Stimulated activated CD8-positive, alpha-beta memory T cell treated with anti-CD3 and anti-CD28 coated beads, Interleukin-2, amount 100 ng/mL, for 1 hour (primary cell): Measurements from ENCODE around the gene GPC6.
A peak's percentile ranks its signal among the peaks of the same experiment; 100 is the strongest.

Source experiments
- DNase-seq, 2 donors: peaks; one replicate each; pipeline ENCODE4 v3.0.0-alpha.2; 2020; ENCODE audit warnings: low read depth in 2 of 2

GPC6 gene

DNA sequence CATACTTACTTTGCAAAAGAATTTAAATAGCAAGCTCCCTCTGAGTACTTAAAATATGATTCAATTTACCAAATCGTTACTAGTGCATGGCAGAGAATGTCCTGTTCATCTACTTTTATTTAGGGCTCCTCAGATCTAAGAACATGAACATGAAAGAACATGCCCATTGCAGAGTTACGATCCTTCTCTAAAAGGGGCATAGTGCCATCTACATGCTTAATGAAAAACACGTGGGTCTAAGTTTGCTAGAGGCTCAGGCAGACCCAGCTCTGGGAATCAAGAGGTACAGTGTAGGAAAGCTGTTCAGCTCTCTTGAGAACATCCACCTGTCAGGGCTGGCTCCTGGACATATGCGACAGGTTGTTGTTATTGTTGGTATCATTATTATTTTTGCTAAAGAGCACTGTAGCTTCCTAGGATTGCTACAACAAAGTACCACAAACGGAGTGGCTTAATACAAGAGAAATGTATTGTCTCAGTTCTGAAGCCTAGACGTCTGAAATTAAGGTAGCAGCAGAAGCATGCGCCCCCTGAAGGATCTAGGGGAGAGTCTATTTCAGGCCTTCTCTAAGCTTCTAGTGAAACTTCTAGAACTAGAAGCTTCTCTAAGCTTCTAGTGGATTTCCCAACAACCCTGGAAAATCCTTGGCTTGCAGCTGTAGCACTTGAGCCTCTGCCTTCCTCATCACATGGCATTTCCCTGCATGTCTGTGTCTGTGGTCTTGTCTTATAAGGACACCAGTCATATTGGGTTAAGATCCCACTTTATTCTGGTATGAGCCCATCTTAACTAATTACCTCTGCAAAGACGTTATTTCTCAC is 1119.0 kb downstream of the GPC6 start:
- DNase-seq: no peak

DNA sequence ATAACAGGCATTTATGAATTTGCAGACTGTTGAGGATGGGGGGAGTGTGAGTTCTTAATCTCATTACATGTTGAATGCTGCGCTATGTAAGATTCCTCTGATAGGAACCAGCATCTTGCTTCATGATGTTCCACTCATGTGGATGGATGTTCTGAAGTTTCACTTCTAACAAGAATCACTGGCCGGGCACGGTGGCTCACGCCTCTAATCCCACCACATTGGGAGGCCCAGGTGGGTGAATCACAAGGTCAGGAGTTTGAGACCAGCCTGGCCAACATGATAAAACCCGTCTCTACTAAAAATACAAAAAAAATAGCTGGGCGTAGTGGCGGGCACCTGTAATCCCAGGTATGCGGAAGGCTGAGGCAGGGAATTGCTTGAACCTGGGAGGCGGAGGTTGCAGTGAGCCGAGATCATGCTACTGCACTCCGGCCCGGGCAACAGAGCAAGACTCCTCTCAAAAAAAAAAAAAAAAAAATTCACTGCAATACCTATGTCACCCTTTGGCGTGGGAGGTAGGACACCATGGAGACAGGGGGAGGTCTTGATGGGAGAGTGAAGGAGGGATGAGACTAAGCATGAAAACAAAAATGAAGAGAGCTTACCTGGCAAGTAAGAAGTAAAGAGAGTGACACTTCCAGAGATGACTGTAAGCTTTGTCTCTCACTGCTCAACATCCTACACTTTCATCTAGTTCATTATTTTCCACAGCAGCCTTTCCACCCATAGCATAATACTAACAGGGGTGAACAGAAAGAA is 1119.8 kb downstream of the GPC6 start:
- no peak for DNase-seq

DNA sequence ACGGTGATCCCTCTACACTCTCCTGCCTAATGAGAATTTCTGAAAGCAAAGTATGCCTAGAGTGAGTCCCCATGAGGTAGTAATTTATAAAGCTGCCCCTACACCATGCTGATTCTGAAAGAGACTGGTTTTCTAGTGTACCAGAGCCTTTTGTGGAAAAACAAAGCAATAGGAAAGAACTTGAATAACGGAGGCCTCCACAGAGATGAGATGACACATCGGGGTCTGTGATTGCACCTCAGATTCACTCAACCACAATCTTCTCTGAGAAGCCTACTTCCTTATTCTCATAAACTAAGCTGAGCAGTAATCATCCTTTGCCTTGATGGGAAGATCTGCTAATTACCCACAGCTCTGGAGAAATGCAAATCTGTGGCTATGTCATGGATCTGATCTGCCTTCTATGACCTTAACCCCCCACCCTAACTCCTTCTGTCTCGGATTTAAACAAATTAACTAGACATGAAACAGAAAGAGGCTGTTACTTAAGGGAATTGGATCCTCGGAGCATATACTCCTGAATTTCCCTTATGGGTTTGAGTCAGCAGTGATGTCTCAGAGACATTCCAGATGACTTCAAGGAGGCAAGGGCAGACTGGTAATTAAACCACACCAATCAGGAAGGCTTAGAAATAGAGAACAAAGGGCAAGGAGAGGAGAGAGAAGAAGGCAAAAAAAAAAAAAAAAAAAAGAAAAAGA is 1124.8 kb downstream of the GPC6 start:
- no peak for DNase-seq

DNA sequence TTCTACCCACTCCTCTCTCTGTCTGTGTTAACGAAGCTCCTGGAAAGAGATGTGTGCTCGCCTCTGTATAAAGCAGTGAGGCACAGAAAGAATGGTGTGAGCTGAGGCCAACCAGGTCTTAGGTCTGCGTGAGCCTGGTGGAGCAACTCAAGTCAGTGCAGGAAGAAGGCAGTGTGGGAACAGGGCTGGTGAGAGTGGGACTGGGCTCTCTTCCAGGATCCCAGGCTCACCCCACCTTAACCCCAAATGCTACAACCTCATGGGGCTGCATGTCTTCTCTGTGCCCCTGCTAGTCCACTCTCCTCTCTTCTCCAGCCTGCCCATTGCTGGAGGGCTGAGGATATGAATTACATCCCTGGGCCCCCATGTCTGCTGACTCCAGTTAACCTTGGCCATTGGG is 1125.5 kb downstream of the GPC6 start:
- DNase-seq: no peak

DNA sequence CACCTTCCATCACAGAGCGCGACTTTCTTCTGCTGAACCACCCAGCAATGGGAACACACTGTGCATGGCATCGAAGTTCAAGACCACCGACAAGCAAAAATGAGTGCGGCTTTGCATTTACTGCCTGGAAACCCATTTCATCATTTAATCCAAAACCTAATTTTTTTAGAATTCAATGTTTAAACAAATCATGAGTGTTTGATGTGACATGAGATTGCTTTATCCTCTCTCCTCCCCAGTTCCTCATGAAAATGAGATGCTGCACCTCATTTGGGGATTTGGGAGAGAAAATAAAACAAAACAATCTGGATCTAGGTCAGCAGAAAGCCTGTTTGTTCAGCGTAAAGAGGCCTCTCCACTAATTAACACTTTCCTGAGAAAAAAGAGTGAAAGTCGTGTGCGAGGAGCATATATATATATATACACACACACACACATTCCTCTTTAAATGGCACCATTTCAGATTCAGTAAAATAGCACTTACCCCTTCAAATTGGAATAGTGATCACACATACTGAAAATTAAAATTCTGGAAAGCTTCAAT is 1126.6 kb downstream of the GPC6 start:
- DNase-seq: no peak

DNA sequence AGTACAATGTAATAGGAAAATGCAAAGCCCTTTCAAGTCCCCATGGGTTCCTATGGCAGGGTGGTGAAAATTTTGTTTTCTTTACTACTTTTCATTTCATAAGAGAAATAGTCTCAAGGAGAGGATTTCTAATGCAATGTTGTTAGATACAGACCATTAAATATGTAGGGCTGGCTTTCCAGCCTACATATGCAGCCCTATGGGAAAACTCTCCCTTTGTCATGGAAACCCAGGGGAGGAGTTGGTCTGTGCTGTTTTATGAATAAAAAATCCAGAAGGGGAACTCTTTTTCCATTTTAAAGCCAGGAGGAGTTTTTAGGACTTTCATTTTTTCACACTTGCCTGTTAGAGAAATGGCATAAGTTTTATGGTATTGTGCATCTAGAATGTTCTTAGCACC is 1133.3 kb downstream of the GPC6 start:
- no peak for DNase-seq

DNA sequence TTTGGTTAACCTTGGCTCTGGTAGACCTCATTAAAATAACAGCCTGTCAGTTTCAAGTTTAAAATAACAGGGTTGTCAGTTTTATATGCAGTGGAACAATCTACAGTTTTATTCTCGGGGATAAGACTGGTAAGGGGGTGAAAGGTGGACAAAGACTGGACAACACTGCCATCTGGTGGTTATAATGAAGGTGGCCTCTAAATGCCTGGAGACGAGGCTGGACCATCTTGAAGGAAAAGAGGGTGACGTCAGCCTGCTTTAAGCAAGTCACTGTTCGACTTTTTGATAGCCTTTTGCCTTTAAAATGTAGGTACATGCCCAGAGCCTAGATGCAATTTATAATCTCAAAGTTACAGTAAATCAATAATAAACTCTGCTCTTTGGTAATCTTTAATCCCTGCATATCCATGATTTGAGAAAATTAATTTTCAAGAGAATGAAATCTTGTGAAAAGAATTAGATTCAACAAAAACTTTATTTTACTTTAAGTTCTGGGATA is 1135.9 kb downstream of the GPC6 start:
- peak; percentile 5 to 25 for DNase-seq

DNA sequence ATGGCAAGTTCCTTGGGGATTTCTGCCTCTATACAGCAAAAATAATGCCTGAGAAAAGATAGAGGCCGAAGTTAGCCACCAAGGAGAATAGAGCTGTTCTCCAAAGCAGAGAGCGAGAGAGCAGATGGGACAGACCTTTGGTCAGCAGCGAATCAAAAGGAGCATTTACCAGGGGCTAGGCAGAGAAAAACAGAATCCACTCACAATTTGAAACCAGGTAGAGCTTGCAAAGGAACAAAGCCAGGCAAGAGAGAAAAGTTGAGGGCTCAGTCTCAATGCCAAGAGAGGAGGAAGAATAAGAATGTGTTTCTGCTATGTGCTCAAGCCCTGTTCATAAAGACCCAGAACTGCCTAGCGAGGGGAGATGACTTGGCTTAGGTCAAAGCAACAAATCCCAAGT is 1140.1 kb downstream of the GPC6 start:
- DNase-seq: no peak

DNA sequence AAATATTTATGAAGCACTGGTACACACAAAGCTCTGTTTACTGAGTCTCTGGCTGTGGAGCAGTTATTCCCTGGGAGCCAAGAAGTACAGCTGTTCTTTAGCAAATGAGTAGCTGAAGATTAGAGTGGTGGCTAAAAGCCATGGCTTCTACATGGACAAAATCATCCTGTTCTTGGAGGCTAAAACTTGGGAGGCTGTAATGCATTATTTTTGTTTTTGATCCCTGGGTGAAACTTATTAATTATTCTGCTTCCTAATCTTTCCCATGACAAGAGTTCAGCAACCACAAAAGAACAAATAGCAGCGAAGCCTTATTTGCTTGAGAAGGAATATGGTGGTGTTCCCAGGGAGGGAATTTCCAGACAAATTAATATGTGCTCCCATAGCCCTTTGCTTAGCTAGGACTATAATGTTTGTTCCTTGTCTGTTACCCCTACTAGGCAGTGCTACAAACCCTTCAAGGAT is 1143.4 kb downstream of the GPC6 start:
- DNase-seq: no peak

DNA sequence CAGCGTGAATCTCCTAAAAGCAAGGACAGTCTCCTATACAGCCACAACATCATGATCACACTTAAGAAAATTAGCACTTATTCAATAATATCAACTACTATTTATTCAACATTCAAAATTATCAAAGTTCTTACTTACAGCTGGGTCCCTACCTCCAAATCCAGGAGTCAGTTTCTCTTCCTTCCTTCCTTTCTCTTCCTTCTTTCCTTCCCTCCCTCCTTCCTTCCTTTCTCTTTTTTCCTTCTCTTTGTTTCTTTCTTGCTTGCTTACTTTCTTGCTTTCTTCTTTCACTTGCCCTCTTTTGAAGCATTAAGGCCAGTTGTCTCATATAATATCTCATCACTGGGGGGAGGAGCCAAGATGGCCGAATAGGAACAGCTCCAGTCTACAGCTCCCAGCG is 1145.2 kb downstream of the GPC6 start:
- DNase-seq: no peak

DNA sequence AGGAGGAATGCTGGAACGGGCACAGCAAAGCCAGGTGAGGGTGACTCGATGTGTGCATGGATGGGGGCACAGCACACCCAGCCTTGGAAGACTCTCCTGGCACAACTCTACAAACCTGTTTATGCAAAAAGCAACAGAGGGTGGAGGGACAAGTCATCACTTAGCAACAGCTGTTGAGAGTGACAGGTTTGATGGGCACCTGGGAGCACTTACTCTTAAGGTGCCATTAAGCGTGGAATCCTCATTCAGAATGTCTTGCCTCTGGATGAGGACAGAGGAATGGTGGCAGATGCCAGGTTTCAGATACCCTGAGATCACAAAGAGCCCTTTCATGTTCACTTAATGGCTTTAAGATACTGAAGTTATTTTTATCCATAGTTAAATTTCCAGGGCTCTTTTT is 1155.9 kb downstream of the GPC6 start:
- no peak for DNase-seq

DNA sequence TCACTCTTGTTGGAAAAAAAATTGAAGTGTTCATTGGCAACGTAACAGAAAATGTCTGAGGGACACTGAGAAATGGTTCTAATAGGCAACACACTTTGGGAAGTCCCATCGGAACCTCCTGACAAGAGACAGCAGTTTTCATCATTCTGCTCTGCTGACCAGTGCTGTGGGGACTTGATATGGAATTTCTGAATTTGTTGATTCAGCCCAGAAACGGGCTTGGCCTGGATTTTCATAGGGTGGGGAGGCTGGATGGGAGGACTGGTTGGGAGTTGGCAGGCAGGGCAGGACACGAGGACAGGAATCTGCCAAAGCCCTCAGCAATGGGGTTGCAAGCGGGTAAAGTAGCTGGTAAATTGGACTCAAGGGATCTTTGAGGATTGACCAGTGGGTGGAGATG is 1156.4 kb downstream of the GPC6 start:
- DNase-seq: no peak

DNA sequence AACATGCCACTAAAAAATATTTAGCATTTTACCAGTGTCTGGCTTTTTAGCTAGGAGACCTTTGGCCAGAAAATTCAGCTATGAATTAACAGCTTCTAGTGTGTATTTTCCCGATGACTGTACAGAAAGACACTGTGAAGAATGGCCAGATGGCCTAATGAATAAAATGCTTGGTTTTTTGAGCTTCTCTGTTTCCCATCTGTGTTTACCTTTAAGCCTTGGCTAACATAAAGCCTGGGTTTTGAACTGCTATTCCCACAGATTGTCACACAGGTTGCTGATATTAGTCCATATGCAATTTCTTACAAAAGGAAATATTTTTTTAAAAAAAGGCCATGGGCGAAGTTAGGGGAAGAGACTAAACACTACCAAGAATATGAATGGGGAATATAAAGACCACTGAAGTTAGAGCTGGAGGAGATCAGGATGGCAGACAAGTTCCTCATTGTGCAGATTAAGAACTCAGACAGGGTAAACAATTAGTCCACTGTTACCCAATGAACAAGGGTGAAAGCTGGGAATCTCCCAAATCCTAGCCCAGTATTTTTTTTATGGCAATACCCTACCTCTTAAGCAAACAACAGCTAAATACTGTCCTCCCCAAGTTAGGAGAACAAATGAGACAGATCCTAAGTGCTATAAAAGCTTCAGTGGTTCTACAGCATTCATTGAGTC is 1157.8 kb downstream of the GPC6 start:
- DNase-seq: no peak

DNA sequence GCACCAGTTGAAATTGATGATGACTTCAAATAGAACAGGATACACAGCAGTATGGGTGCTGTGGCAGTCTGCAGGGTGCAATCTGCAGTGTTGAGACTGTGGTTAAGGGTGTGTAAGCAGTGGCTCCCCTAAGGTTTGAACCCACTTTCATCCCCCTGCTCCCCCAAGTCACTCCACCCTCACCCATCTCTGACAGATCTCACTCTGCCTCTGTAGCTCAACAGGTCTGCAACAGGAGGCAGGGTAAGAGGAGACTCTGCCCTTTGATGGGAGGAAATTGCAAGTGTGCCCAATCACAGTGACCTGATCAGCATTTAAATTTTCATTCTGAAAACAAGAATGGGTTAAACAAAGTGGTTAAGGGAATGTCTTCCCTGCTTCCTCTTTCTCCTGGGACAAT is 1160.4 kb downstream of the GPC6 start:
- DNase-seq: no peak

DNA sequence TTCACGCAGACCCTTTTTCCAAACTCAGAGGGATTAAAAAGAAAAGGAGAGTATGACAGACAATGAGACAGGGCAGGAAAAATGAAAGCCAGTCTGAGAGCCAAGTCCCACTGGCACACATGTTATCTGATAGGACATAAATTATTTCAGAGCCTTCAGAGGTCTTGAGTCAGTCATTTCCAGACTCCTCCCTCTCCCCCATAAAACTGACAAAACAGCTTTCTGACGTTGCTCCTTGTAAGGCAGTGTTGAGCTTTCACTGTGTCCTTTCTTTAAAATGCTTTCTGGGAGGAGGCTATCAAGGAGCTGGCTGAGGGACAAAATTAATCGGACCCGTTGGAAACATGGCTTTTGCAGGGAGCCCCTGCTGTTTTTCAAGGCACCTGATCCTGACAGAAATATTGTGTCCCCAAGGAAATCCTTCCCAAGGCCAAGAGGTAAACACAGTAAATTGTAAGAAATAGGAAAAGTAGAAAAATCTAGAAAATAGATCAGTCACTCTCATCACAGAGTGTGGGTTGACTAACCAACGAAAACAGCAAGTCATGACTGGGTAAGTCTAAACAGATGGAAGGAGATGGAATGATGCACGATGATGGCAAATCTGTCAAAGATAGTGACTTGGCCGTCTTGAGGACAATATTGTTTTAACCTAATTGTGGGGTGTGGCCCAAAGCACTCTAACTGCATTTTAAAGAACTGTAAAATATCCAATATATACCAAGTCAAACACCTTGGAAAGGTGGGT is 1163.2 kb downstream of the GPC6 start:
- DNase-seq: no peak

DNA sequence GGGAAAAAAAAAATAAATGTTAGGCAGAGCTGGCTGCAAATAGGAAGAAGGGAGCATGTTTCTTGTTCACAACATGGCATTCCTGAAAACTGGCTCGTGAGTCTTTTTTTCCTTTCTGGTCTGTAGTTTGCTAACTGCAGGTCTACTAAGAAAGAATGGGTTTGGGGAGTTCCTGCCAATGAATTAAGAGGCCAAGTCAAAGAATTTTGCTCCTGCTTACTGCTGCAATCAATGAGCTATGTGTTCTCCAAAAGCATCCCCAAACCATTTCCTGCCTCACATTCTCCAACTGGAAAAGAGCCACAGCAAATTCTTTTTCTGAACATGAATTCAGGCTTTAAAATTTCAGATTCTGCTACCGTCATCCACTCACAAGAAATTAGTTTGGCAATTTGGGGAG is 1164.3 kb downstream of the GPC6 start:
- no peak for DNase-seq

DNA sequence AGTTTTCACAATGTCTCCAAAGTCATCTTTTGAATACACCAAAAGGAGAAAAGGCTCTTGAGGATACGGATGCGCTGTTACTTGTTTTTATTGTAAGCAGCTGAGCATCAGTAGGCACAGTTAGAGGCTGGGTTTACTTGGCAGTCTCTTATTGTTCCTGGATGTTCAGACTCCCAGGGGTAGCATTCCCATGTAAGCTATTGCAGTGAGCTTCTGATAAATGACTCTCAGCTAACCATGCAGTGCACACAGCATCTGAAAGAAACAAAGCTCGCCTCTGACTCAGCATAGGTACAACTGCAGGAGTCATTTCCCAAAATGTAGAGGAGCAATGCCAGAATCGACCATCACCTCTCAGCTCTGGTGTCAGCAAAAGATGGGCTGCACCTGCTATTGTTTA is 1168.1 kb downstream of the GPC6 start:
- DNase-seq: no peak

DNA sequence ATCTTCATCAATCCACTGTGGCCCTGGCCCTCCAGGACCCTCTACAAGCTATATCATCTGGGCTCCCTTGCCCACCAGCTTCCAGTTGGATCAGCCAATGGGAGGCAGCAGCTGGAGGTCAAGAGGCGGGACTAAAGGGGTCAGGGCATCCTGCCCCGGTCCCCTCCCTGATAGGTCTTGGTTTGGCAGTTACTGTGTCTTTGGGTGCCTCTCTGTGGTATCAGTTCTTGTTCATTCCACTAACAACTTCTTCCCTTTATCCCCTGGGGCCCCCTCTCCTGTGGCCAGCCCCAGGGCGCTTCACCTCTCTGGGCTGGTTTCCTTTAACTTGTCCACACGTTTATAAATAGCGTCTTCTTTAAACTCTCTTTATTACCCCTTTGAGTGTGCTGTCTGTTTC is 1169.3 kb downstream of the GPC6 start:
- no peak for DNase-seq

DNA sequence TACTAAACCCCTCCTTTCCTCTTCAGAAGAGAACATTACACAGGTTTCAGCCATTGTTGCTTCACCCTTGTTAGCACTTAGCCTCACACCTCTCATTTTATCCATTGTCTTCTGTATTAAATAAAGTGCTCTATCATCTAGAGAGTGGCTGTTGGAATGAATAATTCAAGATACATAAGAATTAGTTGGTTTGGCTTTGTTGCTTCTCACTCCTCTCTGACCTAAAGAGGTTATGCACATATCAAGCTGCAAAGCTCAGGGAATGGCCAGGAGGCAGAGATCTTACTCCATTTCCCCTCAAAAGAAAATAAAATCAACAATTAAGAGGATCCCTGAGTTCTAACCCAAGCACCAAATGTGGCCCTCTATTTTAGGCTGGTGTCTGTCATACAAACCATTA is 1173.2 kb downstream of the GPC6 start:
- no peak for DNase-seq

DNA sequence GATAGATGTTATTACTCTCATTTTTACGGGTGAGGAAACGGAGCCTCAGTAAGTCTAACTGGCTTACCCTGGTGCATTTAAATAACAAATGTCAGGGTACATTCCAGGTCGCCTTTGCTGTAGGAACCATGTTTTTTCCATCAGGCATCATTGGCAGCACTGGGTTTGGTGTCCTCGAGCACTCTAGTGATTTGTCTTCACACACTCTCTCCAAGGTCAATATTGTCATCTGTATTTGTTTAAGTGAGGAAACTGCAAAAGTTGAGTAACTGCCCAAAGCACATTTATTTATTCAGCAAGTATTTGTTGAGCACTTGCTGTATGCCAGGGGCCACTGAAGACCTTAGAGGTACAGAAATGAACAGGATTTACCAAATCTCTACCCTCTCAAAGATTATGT is 1174.3 kb downstream of the GPC6 start:
- DNase-seq: no peak
